ENCODE measurements around the gene CSRNP3.

CSRNP3 gene

DNA sequence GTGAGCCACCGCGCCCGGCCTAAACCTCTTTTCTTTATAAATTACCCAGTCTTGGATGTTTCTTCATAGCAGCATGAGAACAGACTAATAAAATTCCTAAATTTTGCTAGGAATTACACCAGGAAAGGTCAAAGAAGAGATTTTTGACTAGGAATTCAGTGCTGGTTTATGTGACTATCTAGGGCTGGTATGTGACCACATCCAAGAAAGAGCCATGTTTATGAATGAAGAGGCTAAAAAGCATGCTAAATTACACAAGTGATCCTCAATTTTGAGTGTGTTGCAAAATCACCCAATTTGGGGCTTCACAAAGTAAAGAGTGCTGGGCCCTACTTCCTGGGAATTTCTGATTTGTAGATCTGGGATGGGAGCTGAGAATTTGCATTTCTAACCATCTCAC is 123.6 kb downstream of the CSRNP3 start:
- DNase-seq, result no peak

DNA sequence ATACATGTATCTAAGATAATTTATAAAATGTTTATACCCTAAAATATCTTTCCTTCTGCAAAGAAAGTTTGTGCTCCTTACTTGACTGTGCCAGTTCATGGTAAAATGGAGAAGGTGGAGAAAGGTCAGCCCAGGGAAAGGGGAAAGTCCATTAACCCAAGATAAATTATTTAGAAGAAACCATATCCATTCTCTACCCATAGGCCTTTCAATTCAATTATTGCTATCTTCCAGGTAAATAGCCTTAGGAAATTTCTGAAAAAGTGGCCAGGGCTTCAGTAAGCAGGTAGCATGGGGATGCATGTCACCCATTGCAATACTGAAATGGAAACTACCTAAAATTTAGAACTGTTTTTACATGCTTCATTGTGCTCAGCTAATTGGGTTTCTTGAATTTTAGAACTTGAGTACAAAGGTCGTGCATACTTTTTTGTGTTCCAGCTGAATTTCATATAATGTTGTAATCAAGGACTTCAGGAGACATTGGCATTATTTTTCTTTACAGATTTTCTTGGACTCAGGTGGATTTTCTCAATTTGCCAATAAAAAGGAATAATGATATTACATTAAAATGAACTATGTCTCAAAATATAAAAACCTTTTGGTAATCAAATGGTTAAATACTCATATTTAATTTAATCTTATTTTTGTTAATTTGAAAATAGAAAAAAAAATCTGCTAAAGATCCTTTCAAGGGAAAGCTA is 124.9 kb downstream of the CSRNP3 start:
- DNase-seq, result no peak

DNA sequence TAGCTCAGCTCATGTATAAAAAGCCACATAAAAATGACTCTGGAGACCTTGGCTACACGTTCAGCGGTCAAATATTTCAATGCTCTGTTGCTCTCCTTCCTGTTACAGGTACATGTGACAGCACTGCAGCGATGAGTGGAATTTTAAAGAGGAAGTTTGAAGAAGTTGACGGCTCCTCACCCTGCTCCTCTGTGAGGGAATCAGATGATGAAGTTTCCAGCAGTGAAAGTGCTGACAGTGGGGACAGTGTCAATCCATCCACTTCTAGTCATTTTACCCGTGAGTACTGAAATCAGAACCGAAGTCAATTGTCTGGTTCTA is 125.4 kb downstream of the CSRNP3 start:
- DNase-seq, result no peak

GRCh38 chr2:165596788-165597187 is 127.3 kb downstream of the CSRNP3 start:
- DNase-seq, result no peak

GRCh38 chr2:165601065-165601830 is 131.8 kb downstream of the CSRNP3 start:
- DNase-seq, result no peak

GRCh38 chr2:165601928-165602521 is 132.5 kb downstream of the CSRNP3 start:
- no peak for DNase-seq

GRCh38 chr2:165609672-165610071 is 140.2 kb downstream of the CSRNP3 start:
- no peak for DNase-seq

GRCh38 chr2:165610591-165611029 is 141.1 kb downstream of the CSRNP3 start:
- DNase-seq, result no peak

GRCh38 chr2:165617741-165618481 is 148.4 kb downstream of the CSRNP3 start:
- DNase-seq, result no peak

- DNase-seq, result no peak
Measured at GRCh38 chr2:165618806-165619205, 149.3 kb downstream of the CSRNP3 start.

DNA sequence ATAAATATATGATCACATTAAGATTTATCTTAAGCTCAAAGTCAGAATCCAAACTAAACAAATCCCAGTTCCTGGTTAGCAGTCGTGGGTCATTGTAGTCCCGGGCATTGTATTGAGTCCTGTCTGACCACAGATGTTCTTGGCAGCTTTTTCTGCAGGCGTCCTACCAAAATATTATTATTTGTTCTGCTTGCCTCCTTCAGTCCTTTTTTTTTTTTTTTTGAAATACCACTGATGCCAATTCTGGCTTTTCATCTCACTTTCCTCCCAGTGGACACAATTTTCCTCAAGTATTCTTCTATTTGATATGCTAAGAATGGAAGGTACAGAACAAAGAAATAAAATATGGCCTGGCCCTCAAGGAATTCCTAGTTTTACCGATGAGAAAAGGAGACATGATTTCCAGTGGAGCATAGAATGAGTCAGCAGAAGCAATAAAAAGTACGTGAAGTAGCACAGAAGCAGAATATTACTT is 151.6 kb downstream of the CSRNP3 start:
- DNase-seq, result no peak

DNA sequence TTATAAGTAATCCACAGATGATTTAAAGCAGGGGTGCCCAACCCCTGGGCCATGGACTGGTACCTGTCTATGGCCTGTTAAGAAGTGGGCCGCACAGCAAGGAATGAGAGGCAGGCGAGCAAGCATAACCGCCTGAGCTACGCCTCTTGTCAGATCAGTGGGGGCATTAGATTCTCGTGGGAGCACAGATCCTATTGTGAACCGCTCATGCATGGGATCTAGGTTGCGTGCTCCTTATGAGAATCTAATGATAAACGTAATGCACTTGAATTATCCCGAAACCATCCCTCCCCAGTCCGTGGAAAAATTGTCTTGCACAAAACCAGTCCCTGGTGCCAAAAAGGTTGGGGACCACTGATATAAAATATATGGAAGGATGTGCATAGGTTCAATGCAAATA is 153.7 kb downstream of the CSRNP3 start:
- no peak for DNase-seq

DNA sequence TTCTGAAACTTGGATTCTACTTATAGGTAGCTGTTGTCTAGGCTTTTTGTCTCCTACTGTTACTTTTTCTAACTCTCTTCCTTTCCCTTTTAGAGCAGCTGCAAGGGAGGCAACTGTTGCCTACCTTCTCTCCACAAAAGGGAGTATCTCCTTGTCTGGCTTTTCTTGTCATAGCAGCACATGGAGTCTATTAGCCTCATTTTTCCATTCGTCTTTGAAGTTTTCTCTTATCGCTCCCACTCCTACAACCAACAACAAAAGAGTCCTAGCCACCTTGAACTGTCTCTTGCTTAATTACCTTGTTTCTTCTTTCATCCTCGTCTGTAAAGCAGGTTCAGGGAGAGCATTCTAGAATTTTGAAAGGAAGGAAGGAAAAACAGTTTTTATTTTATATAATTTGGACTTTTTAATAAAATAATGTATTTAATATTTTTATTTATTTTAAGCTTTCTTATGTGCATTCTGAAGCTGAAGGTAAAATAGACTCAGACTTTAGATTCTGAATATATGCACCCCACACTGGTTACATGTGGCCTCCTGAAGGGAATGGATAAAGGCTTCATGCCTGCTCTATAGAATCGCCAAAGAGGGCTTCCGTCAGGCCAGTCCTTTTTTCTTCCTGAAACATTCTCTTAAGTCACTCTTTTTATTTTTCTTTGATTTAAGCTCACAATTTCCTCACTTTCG is 154.4 kb downstream of the CSRNP3 start:
- DNase-seq, result no peak

DNA sequence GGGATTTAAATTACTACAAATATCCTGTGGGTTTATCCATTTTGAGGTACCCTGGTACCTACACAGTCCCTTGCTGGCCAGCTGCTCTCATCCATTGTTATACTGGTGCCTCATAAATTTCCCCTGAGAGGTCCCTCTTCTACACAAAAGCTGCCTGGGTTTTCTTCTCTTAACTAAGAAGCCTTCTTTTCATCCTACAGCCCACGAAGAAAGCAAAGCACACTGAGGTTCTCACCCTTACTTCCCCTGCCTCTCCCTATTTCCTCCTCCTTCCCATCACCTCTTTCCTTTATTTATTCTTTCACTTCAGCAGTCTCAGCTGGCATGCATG is 154.9 kb downstream of the CSRNP3 start:
- no peak for DNase-seq

DNA sequence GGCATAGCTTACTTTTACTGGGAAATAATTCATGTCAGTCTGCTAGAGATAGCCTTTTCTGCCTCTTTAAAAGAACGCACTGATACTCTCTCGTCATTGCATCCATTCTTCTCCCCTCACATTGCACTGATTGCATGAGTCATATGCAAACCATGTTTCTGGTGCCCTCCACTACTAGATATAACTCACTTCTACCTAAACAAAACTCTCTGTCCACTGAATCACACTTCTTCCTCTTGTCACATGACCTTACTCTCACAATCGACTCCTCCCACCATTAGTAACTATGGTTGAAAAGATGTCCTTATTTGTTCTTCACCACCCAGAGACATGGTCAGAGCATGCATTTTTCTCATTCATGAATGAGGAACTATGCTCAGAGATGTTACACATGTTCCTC is 158.0 kb downstream of the CSRNP3 start:
- DNase-seq, result no peak

DNA sequence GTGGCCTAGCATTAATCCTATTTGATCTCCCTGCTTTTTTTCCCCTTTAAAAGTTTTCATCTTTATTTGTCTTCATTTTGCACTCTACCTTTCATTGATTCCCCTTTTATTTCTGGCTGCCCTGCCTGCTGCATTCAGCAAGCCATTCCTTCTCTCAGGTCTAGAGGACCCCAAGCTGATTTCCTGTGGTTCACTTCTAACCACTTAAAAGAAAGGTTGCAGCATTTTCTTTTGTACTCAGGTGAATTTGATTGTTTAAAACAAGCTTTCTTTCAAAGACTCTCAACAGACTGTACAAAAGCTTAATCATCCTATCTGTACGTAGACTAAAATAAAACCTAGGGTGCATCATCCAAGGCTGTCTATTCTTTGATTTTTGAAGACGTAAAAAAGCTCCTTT is 160.3 kb downstream of the CSRNP3 start:
- no peak for DNase-seq

- DNase-seq, result no peak
Measured at GRCh38 chr2:165630236-165630635, 160.7 kb downstream of the CSRNP3 start.

DNA sequence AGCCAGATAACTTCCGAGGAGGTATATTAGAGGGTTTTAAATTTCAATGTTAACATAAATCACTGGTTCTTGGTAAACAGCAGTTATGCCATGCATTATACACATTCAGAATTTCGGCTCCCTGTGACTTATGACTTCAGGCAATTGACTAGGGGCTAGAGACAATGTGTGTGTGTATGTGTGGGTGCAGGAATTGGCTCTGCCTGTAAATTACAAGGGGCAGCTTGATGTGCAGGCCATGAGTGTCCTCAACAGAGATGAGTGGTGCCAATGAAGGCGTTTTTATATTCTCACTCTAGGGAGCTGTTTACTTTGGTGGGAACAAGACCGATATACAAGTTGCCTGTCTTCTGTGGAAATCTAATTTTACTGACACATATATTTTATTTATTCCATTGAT is 161.6 kb downstream of the CSRNP3 start:
- no peak for DNase-seq

DNA sequence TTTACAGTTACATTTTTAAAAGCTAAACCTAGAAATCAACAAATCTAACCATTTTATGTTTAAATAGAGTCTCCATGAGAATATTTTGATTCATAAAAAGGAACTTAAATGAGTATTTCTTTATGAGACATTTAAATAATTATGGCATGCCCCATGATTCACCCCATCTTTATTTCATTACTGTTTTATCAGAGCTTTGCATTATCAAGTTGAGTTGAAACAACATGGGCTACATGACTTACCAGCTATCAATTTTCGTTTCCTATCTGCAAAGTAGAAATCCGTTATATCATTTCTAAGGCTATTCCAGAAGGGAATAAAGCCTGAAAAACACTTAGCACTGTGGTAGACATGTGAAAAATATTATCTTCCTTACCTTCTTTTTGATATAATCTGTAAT is 163.1 kb downstream of the CSRNP3 start:
- DNase-seq, result no peak

GRCh38 chr2:165633431-165633830 is 163.9 kb downstream of the CSRNP3 start:
- DNase-seq, result no peak

- DNase-seq, result no peak
Measured at GRCh38 chr2:165634282-165634681, 164.8 kb downstream of the CSRNP3 start.

GRCh38 chr2:165634855-165635254 is 165.4 kb downstream of the CSRNP3 start:
- no peak for DNase-seq

- DNase-seq, result no peak
Measured at GRCh38 chr2:165635532-165635931, 166.0 kb downstream of the CSRNP3 start.

Measured in activated CD4-positive, alpha-beta T cell treated with anti-CD3 and anti-CD28 coated beads for 4 hours (primary cell).